ENCODE results near the gene NEUROD2. TPM values are rescaled to one million over a fixed set of nuclear protein-coding genes. Genes with fewer than 3 reads are reported as not detected.

Gene NEUROD2
- total and polyA plus RNA-seq, 2 of the 13 experiments (the other 11 are each of a cell fraction or from before 2014, with no cell fraction given): not detected

DNA sequence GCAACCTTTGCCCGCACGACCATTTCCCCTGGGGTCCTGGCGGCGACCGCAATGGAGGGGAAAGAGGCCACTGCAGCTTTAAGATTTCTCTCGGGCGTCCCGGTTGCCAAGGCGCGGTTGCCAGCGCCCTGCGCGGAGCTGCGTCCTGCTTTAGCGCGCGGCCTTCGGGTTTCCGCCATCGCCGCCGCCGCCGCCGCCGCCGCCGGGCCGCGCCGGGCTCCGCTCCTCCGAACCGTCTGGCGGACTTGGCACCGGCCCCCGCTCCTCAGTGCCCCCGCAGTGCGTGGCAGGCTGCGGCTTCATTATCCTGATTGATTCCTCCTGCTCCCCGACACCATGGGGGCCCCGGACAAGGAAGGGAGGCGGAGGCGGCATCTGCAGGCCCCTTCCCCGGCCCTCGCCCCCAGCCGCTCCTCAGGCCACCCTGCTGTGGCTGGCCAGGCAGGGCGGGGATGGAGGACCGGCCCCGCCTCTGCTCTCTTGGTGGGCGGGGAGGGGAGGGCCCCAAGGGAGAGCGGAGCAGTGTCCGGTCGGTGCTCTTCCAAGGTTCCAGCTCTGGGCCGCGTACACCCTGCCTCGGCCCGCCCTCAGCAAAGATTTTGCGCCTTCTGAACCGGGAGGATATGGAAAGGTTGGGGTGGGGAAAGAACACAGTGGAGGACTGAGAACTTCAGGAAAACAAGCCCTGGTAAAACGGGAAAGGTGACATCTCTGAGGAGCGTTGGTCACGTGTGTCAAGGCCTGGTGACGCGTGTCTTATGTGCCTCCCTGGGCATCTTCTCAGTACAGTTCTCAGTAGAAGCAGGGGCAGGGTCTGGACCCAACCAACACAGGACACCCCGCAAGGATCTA lies 34.0 kb downstream of the NEUROD2 start (continued):
- TF ChIP-seq ZMYM3 (CRISPR knock-in tag; IDR thresholded peaks at IDR 0.05): peak; percentile 35; the same call in 1 of the 2 replicates
- 0 out of 2 replicates have a peak, but pooled peaks have one; percentile 52 for TF ChIP-seq BORCS8-MEF2B (CRISPR knock-in tag; IDR thresholded peaks at IDR 0.05)
- TF ChIP-seq ZNF224 (CRISPR knock-in tag; IDR thresholded peaks at IDR 0.05): 0 out of 2 replicates have a peak, but pooled peaks have one; percentile 28
- TF ChIP-seq MXD3 (CRISPR knock-in tag; IDR thresholded peaks at IDR 0.05): peak; percentile 72; the same call in 1 of the 2 replicates
- TF ChIP-seq TOPORS (CRISPR knock-in tag; IDR thresholded peaks at IDR 0.05): no peak

DNA sequence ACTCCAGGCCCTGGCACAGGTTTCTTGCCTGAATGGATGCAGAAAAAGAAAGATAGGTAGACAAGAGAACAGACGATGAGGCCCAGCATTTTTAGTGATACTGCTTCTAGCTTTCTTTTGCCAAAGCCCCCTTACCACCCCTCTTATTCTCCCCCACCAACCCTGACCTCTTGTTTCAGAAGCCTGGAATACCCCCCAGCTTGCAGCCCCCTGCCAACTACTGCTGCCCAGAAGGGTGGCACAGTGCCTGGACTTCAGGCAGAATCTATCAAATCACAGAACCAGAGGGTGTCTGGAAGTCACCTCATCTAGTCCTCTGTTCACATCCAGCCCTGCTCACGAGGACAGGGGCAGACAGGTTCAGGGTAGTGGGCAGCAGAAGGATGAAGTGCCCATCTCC lies 35.6 kb downstream of the NEUROD2 start:
- H3K36me3 ChIP-seq (replicated peaks in 1 of 2; ENCODE audit: control insufficient read depth in 1 of 2, insufficient read depth in 2 of 2, low read length in 2 of 2): no peaks in the 10 kb centered on the region
- H3K9ac ChIP-seq (ENCODE audit: insufficient read depth, low read depth, low read length): no peak overlapping the region
- no peak overlapping the region for H3K4me3 ChIP-seq (replicated peaks in 1 of 3; ENCODE audit: insufficient read depth in 1 of 3, low read depth in 2 of 3, low read length in 3 of 3)
- FAIRE-seq (no peak), DNase-seq (ENCODE audit: low spot score) (no peak), ATAC-seq (no peak)
- no peaks in the 10 kb centered on the region for H3K79me2 ChIP-seq (ENCODE audit: insufficient read depth, low read length)
- no peak overlapping the region for H3K27ac ChIP-seq (ENCODE audit: extremely low read length, insufficient read depth, low read length)
- H3K9me3 ChIP-seq (ENCODE audit: low read length): no peaks in the 10 kb centered on the region
- H3K27me3 ChIP-seq (ENCODE audit: control insufficient read depth in 1 of 2, insufficient read depth in 2 of 2, low read length in 2 of 2): peaks cover 0 to 17% of the 10 kb centered on the region in 2 experiments; a peak in 2 of 5 replicates
- intact Hi-C loops (cut with micrococcal nuclease; ENCODE audit: unreplicated experiment) (no loop called here), in situ Hi-C loops (cut with HindIII; ENCODE audit: extremely low pct_ligation_motif_present, low pct_unique_long_range_greater_than_20kb) (no loop called here)
- H3K4me1 ChIP-seq (ENCODE audit: insufficient read depth, low read length): peaks cover 15% of the 10 kb centered on the region
- no peak overlapping the region for H2AFZ ChIP-seq (ENCODE audit: low read length)
- no peak overlapping the region for H3K4me2 ChIP-seq (ENCODE audit: low read depth, low read length)
- 54% methylated on average over 2 of the region's 2 CpGs for WGBS (ENCODE audit: low lambda C conversion rate)
- no TSS peak for BruUV-seq (replicated peaks)
- H4K20me1 ChIP-seq (ENCODE audit: insufficient read depth, low read length): no peaks in the 10 kb centered on the region
- ChIA-PET POLR2A (no interaction called here), CTCF (ENCODE audit: low intra/inter-chr PET ratio, low total read pairs) (no interaction called here)
- TF ChIP-seq CENPT (CRISPR knock-in tag; IDR thresholded peaks at IDR 0.05; ENCODE audit: low read depth): no peak
- no peak for TF ChIP-seq ZBTB39 (CRISPR knock-in tag; IDR thresholded peaks at IDR 0.05)
- TF ChIP-seq FOXK2 (IDR thresholded peaks at IDR 0.05): no peak
- no peak for TF ChIP-seq PITX1 (CRISPR knock-in tag; IDR thresholded peaks at IDR 0.05)
- no peak for TF ChIP-seq NCOA5 (CRISPR knock-in tag; IDR thresholded peaks at IDR 0.05)
- TF ChIP-seq E2F1 (CRISPR knock-in tag; IDR thresholded peaks at IDR 0.05): no peak
- TF ChIP-seq, protein P1, sequence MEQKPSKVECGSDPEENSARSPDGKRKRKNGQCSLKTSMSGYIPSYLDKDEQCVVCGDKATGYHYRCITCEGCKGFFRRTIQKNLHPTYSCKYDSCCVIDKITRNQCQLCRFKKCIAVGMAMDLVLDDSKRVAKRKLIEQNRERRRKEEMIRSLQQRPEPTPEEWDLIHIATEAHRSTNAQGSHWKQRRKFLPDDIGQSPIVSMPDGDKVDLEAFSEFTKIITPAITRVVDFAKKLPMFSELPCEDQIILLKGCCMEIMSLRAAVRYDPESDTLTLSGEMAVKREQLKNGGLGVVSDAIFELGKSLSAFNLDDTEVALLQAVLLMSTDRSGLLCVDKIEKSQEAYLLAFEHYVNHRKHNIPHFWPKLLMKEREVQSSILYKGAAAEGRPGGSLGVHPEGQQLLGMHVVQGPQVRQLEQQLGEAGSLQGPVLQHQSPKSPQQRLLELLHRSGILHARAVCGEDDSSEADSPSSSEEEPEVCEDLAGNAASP (CRISPR knock-in tag; IDR thresholded peaks at IDR 0.05; ENCODE audit: borderline replicate concordance): no peak
- no peak for TF ChIP-seq BCL3 (CRISPR knock-in tag; IDR thresholded peaks at IDR 0.05)
- no peak for TF ChIP-seq ZFP1 (CRISPR knock-in tag; IDR thresholded peaks at IDR 0.05)

Data from HepG2 (cell line).